NB4 (cell line): ENCODE results near the gene RAD51B.

Experiments
- CTCF ChIP-seq: IDR thresholded peaks from one replicate; pipeline ENCODE4 v1.5.1; 2012; ENCODE audit warnings: low read depth, low read length
- MAX ChIP-seq: IDR thresholded peaks from 2 replicates; pipeline ENCODE4 v1.6.1; 2011; ENCODE audit warnings: low read depth, low read length
- MYC ChIP-seq: IDR thresholded peaks from 2 replicates; pipeline ENCODE4 v1.6.1; 2011; ENCODE audit warnings: low read depth, low read length
- POLR2A ChIP-seq: IDR thresholded peaks from 2 replicates; pipeline ENCODE4 v1.6.1; 2011; ENCODE audit warnings: mild to moderate bottlenecking; ENCODE audit not compliant: insufficient read length; ENCODE audit errors: extremely low read depth

GRCh38 chr14:68521557-68521901, 702.0 kb downstream of the RAD51B start:
- no peak for TF ChIP-seq CTCF
- TF ChIP-seq POLR2A = no peak
- TF ChIP-seq MYC = no peak
- no peak for TF ChIP-seq MAX
